ENCODE data around the gene CYP4A22.

Gene CYP4A22

DNA sequence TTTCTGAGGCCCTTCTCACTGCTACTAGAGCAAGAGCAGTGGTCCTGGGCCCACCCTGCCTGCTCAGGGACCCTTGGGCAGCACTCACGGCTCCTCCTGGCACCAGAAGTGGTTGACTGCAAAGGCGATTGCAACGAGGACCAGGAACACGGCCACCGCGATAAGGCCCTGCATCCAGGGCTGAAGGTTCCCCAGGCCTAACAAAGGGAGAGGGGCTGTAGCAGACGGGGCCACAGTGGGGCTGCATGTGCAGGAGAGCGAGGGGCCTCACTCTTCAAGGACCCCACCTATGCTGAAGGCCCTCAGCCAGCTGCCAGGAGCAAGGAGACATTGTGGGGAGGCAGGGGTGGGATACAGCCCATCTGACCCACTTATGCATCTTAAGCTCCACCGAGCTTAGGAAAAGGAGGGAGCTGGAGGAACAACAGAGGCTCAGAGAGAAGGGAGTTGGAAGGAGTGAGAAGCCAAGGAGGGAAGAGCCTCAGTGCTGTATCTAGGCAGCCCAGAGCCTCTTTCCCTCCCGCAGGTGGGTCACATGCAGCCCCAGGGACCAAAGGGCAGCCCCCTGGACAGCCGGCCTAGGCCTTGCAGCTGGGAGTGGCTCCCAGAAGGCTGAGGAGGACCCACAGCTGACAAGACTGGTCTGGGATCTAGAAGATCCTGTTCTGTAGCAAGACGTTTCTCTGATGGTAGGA is 50.1 kb downstream of the CYP4A22 start:
- in situ Hi-C loops (cut with HindIII; ENCODE audit: low sequenced_read_pairs): no loop called here
- DNase-seq (ENCODE audit: low read depth, low spot score): no peak
- TF ChIP-seq, protein P1, sequence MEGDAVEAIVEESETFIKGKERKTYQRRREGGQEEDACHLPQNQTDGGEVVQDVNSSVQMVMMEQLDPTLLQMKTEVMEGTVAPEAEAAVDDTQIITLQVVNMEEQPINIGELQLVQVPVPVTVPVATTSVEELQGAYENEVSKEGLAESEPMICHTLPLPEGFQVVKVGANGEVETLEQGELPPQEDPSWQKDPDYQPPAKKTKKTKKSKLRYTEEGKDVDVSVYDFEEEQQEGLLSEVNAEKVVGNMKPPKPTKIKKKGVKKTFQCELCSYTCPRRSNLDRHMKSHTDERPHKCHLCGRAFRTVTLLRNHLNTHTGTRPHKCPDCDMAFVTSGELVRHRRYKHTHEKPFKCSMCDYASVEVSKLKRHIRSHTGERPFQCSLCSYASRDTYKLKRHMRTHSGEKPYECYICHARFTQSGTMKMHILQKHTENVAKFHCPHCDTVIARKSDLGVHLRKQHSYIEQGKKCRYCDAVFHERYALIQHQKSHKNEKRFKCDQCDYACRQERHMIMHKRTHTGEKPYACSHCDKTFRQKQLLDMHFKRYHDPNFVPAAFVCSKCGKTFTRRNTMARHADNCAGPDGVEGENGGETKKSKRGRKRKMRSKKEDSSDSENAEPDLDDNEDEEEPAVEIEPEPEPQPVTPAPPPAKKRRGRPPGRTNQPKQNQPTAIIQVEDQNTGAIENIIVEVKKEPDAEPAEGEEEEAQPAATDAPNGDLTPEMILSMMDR (IDR thresholded peaks at IDR 0.05; ENCODE audit: low read depth, low read length): no peak
- H3K4me3 ChIP-seq (ENCODE audit: low read depth, low read length): no peak overlapping the region

DNA sequence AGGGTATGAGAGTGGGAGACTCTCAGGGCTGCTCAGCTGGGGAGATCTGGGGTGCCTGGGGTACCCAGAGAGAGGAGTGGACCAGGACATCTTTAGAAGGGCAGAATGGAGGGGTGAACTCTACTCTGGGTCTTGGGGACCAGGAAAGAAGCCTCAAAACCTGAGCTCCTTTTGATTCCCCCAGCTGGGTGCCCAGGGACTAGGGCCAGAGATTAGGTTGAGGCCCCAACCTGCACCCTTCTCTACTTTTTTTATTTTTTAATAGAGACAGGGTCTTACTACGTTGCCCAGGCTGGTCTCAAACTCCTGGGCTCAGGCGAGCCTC is 50.6 kb downstream of the CYP4A22 start:
- in situ Hi-C loops (cut with HindIII; ENCODE audit: low sequenced_read_pairs): no loop called here
- TF ChIP-seq, protein P1 (IDR thresholded peaks at IDR 0.05; ENCODE audit: low read depth, low read length): no peak
- H3K4me3 ChIP-seq (ENCODE audit: low read depth, low read length): no peak overlapping the region
- no peak for DNase-seq (ENCODE audit: low read depth, low spot score)

DNA sequence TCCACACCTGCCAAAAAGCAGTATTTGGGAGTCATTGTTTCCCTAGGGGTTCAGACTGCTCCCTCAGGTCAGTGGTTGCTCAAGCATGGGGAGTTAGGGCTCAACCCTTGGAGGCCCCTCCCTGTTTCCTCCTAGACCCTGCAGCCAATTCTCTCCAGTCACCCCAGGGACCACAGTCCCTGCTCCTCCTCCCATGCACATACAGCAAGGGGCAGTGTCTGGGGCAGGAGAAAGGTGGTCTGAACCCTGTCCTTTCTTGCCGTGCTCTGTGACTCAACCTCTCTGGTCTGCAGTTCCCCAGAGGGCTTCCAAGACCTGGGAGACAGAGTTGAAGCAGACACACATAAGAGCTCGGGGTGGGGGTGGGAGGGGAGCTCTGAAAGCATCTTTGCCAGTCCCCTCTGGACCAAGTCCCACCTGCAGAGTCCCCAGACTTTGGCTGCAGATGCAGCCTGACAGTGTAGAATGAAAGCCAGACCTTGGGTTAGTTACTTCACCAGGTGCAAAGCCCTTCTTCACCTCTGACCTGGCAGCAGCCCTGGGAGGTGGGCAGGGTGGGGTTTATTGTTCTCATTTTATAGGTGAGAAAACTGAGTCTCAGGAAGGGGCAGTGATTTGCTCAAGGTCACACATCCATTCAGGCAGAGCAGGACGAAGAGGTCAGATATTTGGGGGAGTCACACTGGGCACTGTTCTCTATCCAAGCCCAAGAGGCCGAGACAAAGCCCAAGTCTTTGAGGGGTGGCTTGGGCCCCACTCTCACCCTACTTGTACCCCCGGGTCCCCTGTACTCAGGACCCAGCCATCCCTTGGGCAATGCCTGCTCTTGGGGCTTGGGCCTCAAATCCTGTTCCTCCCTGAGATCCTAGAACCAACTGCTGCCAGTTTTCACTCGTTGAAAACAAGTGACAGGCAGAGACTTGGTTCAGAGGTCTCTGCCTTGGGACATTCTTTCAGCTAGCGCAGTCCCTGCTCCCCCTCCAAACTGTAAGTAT is 51.8 kb downstream of the CYP4A22 start:
- in situ Hi-C loops (cut with HindIII; ENCODE audit: low sequenced_read_pairs): no loop called here
- no peak for DNase-seq (ENCODE audit: low read depth, low spot score)
- TF ChIP-seq, protein P1 (IDR thresholded peaks at IDR 0.05; ENCODE audit: low read depth, low read length): no peak
- no peak overlapping the region for H3K4me3 ChIP-seq (ENCODE audit: low read depth, low read length)

DNA sequence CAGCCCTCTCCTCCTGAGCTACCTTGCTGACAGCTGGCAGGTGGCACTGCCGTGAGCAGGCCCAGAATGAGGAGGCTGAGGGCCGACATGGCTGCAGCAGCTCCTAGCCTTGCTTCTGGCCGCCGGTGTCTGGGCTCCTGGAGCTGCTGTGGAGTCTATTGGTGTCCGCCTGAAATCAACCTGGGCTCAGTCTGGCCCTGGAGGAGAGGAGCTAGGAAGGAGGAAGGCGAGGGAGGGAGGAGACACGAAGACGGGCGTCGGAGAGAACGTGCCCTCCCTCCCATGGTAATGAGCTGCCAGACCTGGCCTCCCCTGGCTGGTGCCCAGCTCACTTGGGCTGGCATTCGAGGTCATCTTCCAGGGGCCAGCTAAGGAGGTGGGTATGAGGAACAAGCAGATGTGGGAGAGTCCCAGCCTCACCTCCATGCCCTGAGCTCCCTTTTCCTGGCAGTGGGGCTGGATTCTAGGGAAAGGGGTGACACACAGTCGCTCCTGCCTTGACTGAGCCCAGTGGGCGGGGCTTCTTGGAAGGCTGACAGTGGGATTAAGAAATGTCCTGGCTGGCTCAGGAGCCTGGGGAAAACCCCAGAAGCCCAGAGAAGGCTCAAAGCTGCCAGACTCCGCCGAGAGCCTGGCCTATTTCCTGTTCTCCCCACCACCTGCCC is 52.7 kb downstream of the CYP4A22 start, which contains the start of gene PDZK1IP1:
TSS of gene PDZK1IP1 (minus strand) at position 193 of the 665 bp plus-strand sequence. CDS start at position 89, 104 bp downstream.
- DNase-seq (ENCODE audit: low read depth, low spot score): no peak
- in situ Hi-C loops (cut with HindIII; ENCODE audit: low sequenced_read_pairs): no loop called here
- TF ChIP-seq, protein P1 (IDR thresholded peaks at IDR 0.05; ENCODE audit: low read depth, low read length): no peak
- H3K4me3 ChIP-seq (ENCODE audit: low read depth, low read length): no peak within 1 kb of the TSS

DNA sequence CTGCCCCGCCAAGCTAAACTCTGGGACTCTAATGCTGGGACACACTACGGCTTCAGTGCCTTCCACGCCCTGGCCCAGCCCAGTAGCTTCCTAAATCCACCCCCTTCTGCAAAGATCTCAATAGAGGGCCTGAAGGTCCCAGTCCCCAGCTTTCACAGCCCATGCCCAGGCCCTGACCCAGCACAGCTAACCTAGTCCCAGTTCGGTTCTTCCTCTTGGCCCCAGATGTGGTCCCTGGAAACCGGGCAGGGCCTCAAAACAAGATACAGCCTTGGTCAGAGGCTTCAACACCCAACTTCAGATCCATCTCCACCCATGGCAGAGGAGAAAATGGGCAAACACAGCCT is 53.2 kb downstream of the CYP4A22 start:
- in situ Hi-C loops (cut with HindIII; ENCODE audit: low sequenced_read_pairs): no loop called here
- TF ChIP-seq, protein P1 (IDR thresholded peaks at IDR 0.05; ENCODE audit: low read depth, low read length): no peak
- DNase-seq (ENCODE audit: low read depth, low spot score): no peak
- no peak overlapping the region for H3K4me3 ChIP-seq (ENCODE audit: low read depth, low read length)

DNA sequence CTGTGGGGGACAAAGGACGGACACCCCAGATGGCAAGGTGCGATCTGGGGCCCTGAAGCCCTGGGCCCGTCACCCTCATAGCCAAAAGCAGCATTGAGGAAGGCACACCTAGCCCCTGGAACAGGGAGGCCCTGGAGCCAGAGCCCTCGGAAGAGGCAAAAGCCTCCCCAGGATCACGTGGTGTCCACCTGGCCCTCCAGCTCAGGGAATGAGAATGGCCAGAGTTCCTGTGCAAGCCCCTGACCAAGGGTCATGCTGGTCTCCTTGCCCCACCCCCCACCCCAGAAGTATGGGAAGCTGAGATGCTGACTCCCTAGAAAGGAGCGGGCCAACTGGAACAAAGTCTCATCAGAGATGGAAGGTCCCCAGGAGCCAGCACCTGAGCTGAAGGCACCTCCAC is 53.6 kb downstream of the CYP4A22 start:
- H3K4me3 ChIP-seq (ENCODE audit: low read depth, low read length): no peak overlapping the region
- DNase-seq (ENCODE audit: low read depth, low spot score): no peak
- TF ChIP-seq, protein P1 (IDR thresholded peaks at IDR 0.05; ENCODE audit: low read depth, low read length): no peak
- in situ Hi-C loops (cut with HindIII; ENCODE audit: low sequenced_read_pairs): no loop called here
